ENCODE data around the gene SPAG4.

The SPAG4 gene

DNA sequence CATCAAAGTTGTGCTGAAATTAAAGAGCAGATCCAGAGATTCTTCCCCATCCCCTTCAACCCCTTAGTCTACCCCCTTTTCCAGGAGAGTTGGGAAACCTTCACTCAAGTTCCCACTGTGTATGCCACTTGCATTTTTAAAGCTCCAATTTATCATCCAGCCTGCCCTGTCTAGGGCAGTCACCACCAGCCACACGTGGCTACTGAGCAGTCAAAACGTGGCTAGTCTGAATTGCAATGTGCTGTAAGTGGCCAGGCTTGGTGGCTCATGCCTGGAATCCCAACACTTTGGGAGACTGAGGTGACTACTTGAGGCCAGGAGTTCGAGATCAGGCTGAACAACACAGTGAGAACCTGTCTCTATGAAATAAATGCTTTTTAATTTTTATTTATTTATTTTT, 38.8 kb upstream of the SPAG4 start:
- Histone ChIP-seq H3K4me1 (ENCODE audit: control insufficient read depth, insufficient read depth, low read length) (no peaks in the 10 kb centered on the region), H3K9me3 (ENCODE audit: control insufficient read depth, insufficient read depth, low read depth, low read length) (no peaks in the 10 kb centered on the region), H3K27ac (ENCODE audit: extremely low read depth, low read depth, low read length) (no peak overlapping the region), H3K36me3 (ENCODE audit: control insufficient read depth in 2 of 2, insufficient read depth in 1 of 2, low read length in 2 of 2) (peaks cover 0 to 5% of the 10 kb centered on the region in 2 experiments; a peak in 1 of 3 replicates), H3K4me3 (ENCODE audit: low read depth, low read length) (no peak overlapping the region)
- POLR2A ChIA-PET, result interaction anchor here (0.6 kb wide), 1 partner anchor 13 kb away, joined by 6 read pairs; no protein-coding TSS in a partner anchor
- CTCF ChIA-PET, result interaction anchor here (0.5 kb wide), 1 partner anchor 15 kb away, joined by 3 read pairs; no protein-coding TSS in a partner anchor
- no peak for TF ChIP-seq ZNF629 (tag by site-specific recombination; IDR thresholded peaks at IDR 0.05)
- no peak for TF ChIP-seq KLF8 (tag by site-specific recombination; IDR thresholded peaks at IDR 0.05)
- no peak for TF ChIP-seq RBAK (tag by site-specific recombination; IDR thresholded peaks at IDR 0.05)
- no peak for TF ChIP-seq OVOL3 (tag by site-specific recombination; IDR thresholded peaks at IDR 0.05)
- TF ChIP-seq ZNF677 (tag by site-specific recombination; IDR thresholded peaks at IDR 0.05), result no peak
- TF ChIP-seq, protein P1, sequence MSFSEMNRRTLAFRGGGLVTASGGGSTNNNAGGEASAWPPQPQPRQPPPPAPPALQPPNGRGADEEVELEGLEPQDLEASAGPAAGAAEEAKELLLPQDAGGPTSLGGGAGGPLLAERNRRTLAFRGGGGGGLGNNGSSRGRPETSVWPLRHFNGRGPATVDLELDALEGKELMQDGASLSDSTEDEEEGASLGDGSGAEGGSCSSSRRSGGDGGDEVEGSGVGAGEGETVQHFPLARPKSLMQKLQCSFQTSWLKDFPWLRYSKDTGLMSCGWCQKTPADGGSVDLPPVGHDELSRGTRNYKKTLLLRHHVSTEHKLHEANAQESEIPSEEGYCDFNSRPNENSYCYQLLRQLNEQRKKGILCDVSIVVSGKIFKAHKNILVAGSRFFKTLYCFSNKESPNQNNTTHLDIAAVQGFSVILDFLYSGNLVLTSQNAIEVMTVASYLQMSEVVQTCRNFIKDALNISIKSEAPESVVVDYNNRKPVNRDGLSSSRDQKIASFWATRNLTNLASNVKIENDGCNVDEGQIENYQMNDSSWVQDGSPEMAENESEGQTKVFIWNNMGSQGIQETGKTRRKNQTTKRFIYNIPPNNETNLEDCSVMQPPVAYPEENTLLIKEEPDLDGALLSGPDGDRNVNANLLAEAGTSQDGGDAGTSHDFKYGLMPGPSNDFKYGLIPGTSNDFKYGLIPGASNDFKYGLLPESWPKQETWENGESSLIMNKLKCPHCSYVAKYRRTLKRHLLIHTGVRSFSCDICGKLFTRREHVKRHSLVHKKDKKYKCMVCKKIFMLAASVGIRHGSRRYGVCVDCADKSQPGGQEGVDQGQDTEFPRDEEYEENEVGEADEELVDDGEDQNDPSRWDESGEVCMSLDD (tag by site-specific recombination; IDR thresholded peaks at IDR 0.05), result no peak

DNA sequence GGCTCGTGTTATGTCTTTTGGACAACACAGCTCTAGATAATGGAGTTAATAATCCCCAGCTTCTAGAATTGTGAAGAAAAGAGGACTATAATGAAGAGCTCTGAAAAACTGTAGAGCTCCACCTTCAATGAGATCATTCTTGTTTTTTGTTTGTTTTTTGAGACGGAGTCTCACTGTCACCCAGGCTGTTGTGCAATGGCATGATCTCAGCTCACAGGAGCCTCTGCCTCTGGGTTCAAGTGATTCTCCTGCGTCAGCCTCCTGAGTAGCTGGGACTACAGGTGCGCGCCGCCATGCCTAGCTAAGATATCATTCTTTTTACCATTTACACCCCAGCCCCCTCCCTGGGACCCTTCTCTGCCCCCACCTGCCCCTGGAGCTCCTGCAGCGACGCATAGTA, 37.2 kb upstream of the SPAG4 start:
- POLR2A ChIA-PET, result interaction anchor here (0.8 kb wide), 1 partner anchor 85 kb away, joined by 3 read pairs; no protein-coding TSS in a partner anchor
- H3K27ac ChIP-seq (ENCODE audit: extremely low read depth, low read depth, low read length), result no peak overlapping the region
- CTCF ChIA-PET, result interaction anchor here (0.6 kb wide), 1 partner anchor 61 kb away, joined by 5 read pairs; no protein-coding TSS in a partner anchor
- H3K9me3 ChIP-seq (ENCODE audit: control insufficient read depth, insufficient read depth, low read depth, low read length), result no peaks in the 10 kb centered on the region
- H3K36me3 ChIP-seq (ENCODE audit: control insufficient read depth in 2 of 2, insufficient read depth in 1 of 2, low read length in 2 of 2), result peaks cover 0 to 10% of the 10 kb centered on the region in 2 experiments; a peak in 1 of 3 replicates
- no peak overlapping the region for H3K4me3 ChIP-seq (ENCODE audit: low read depth, low read length)
- H3K4me1 ChIP-seq (ENCODE audit: control insufficient read depth, insufficient read depth, low read length), result no peaks in the 10 kb centered on the region
- TF ChIP-seq, protein P2, sequence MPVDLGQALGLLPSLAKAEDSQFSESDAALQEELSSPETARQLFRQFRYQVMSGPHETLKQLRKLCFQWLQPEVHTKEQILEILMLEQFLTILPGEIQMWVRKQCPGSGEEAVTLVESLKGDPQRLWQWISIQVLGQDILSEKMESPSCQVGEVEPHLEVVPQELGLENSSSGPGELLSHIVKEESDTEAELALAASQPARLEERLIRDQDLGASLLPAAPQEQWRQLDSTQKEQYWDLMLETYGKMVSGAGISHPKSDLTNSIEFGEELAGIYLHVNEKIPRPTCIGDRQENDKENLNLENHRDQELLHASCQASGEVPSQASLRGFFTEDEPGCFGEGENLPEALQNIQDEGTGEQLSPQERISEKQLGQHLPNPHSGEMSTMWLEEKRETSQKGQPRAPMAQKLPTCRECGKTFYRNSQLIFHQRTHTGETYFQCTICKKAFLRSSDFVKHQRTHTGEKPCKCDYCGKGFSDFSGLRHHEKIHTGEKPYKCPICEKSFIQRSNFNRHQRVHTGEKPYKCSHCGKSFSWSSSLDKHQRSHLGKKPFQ (tag by site-specific recombination; IDR thresholded peaks at IDR 0.05), result no peak
- TF ChIP-seq ZNF791 (tag by site-specific recombination; IDR thresholded peaks at IDR 0.05), result no peak
- TF ChIP-seq, protein P3, sequence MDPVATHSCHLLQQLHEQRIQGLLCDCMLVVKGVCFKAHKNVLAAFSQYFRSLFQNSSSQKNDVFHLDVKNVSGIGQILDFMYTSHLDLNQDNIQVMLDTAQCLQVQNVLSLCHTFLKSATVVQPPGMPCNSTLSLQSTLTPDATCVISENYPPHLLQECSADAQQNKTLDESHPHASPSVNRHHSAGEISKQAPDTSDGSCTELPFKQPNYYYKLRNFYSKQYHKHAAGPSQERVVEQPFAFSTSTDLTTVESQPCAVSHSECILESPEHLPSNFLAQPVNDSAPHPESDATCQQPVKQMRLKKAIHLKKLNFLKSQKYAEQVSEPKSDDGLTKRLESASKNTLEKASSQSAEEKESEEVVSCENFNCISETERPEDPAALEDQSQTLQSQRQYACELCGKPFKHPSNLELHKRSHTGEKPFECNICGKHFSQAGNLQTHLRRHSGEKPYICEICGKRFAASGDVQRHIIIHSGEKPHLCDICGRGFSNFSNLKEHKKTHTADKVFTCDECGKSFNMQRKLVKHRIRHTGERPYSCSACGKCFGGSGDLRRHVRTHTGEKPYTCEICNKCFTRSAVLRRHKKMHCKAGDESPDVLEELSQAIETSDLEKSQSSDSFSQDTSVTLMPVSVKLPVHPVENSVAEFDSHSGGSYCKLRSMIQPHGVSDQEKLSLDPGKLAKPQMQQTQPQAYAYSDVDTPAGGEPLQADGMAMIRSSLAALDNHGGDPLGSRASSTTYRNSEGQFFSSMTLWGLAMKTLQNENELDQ (tag by site-specific recombination; IDR thresholded peaks at IDR 0.05; ENCODE audit: low read depth), result no peak
- TF ChIP-seq ZFP69B (tag by site-specific recombination; IDR thresholded peaks at IDR 0.05), result no peak
- no peak for TF ChIP-seq ZNF266 (tag by site-specific recombination; IDR thresholded peaks at IDR 0.05; ENCODE audit: low read depth)
- TF ChIP-seq, protein P4, sequence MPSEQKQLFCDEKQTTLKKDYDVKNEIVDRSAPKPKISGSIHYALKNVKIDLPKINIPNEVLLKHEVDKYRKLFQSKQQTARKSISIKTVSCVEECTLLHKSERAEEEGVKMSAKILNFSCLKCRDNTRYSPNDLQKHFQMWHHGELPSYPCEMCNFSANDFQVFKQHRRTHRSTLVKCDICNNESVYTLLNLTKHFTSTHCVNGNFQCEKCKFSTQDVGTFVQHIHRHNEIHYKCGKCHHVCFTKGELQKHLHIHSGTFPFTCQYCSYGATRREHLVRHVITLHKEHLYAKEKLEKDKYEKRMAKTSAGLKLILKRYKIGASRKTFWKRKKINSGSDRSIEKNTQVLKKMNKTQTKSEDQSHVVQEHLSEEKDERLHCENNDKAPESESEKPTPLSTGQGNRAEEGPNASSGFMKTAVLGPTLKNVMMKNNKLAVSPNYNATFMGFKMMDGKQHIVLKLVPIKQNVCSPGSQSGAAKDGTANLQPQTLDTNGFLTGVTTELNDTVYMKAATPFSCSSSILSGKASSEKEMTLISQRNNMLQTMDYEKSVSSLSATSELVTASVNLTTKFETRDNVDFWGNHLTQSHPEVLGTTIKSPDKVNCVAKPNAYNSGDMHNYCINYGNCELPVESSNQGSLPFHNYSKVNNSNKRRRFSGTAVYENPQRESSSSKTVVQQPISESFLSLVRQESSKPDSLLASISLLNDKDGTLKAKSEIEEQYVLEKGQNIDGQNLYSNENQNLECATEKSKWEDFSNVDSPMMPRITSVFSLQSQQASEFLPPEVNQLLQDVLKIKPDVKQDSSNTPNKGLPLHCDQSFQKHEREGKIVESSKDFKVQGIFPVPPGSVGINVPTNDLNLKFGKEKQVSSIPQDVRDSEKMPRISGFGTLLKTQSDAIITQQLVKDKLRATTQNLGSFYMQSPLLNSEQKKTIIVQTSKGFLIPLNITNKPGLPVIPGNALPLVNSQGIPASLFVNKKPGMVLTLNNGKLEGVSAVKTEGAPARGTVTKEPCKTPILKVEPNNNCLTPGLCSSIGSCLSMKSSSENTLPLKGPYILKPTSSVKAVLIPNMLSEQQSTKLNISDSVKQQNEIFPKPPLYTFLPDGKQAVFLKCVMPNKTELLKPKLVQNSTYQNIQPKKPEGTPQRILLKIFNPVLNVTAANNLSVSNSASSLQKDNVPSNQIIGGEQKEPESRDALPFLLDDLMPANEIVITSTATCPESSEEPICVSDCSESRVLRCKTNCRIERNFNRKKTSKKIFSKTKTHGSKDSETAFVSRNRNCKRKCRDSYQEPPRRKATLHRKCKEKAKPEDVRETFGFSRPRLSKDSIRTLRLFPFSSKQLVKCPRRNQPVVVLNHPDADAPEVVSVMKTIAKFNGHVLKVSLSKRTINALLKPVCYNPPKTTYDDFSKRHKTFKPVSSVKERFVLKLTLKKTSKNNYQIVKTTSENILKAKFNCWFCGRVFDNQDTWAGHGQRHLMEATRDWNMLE (tag by site-specific recombination; conservative IDR thresholded peaks at IDR 0.05; ENCODE audit: low read depth), result no peak
- TF ChIP-seq ZNF133 (tag by site-specific recombination; IDR thresholded peaks at IDR 0.05), result no peak
- TF ChIP-seq SETDB1 (IDR thresholded peaks at IDR 0.05; ENCODE audit: insufficient read length, low read length), result no peak
- no peak for TF ChIP-seq ZBTB8A (tag by site-specific recombination; IDR thresholded peaks at IDR 0.05)
- TF ChIP-seq ZBTB1 (tag by site-specific recombination; IDR thresholded peaks at IDR 0.05), result no peak
- TF ChIP-seq, protein P5, sequence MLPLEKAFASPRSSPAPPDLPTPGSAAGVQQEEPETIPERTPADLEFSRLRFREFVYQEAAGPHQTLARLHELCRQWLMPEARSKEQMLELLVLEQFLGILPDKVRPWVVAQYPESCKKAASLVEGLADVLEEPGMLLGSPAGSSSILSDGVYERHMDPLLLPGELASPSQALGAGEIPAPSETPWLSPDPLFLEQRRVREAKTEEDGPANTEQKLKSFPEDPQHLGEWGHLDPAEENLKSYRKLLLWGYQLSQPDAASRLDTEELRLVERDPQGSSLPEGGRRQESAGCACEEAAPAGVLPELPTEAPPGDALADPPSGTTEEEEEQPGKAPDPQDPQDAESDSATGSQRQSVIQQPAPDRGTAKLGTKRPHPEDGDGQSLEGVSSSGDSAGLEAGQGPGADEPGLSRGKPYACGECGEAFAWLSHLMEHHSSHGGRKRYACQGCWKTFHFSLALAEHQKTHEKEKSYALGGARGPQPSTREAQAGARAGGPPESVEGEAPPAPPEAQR (tag by site-specific recombination; IDR thresholded peaks at IDR 0.05), result no peak
- TF ChIP-seq ZNF202 (tag by site-specific recombination; IDR thresholded peaks at IDR 0.05; ENCODE audit: borderline replicate concordance), result no peak
- TF ChIP-seq, protein P6, sequence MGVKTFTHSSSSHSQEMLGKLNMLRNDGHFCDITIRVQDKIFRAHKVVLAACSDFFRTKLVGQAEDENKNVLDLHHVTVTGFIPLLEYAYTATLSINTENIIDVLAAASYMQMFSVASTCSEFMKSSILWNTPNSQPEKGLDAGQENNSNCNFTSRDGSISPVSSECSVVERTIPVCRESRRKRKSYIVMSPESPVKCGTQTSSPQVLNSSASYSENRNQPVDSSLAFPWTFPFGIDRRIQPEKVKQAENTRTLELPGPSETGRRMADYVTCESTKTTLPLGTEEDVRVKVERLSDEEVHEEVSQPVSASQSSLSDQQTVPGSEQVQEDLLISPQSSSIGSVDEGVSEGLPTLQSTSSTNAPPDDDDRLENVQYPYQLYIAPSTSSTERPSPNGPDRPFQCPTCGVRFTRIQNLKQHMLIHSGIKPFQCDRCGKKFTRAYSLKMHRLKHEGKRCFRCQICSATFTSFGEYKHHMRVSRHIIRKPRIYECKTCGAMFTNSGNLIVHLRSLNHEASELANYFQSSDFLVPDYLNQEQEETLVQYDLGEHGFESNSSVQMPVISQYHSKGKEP (tag by site-specific recombination; IDR thresholded peaks at IDR 0.05), result no peak
- no peak for TF ChIP-seq OVOL3 (tag by site-specific recombination; IDR thresholded peaks at IDR 0.05)
- TF ChIP-seq YY2 (tag by site-specific recombination; IDR thresholded peaks at IDR 0.05), result no peak
